ENCODE data around the gene WRNIP1.
"Not testable (repeated sequence)": the region's sequence is repeated elsewhere in the genome, so short reads cannot be mapped to it uniquely, and the experiment has no call there.

The WRNIP1 gene

DNA sequence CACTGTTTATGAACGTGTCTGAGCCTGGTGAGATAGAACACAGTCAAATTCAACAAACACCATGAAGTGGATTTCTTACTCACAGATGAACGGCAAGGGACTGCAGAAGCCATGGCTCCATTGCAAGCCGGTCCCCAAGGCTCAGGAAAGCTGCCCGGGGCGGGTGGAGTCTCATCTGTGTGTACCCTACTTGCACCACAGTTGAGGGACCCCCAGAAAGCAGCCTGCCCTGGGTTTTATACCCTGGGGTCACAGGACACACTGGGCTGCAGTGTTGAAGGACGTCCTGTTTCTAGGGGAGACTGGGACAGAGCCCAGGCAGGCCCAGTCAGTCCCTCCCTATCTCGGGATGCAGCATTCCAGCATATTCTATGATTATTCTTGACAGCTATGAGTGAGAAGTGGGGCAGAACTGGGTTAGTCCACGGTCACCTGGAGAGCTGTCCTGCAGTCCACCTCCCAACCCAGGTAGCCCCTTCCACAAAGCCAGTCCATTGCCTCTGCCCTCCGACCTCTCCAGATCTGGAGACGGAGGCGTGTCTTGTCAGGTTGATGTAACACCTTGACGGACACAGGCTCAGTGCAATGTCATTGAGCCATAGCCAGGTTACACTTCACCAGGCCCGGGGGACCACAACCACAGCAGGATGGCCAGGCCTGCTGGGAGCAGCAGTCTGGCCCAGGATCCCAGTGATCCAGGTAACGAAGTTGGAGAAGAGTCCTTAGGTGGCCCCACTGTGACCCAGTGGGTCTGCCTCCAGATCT lies 35.5 kb downstream of the WRNIP1 start:
- ATAC-seq: no peak
- TF ChIP-seq, protein P1, sequence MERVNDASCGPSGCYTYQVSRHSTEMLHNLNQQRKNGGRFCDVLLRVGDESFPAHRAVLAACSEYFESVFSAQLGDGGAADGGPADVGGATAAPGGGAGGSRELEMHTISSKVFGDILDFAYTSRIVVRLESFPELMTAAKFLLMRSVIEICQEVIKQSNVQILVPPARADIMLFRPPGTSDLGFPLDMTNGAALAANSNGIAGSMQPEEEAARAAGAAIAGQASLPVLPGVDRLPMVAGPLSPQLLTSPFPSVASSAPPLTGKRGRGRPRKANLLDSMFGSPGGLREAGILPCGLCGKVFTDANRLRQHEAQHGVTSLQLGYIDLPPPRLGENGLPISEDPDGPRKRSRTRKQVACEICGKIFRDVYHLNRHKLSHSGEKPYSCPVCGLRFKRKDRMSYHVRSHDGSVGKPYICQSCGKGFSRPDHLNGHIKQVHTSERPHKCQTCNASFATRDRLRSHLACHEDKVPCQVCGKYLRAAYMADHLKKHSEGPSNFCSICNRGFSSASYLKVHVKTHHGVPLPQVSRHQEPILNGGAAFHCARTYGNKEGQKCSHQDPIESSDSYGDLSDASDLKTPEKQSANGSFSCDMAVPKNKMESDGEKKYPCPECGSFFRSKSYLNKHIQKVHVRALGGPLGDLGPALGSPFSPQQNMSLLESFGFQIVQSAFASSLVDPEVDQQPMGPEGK (CRISPR knock-in tag; IDR thresholded peaks at IDR 0.05; ENCODE audit: borderline replicate concordance): no peak
- no peak for TF ChIP-seq BACH2 (CRISPR knock-in tag; IDR thresholded peaks at IDR 0.05; ENCODE audit: borderline replicate concordance)

DNA sequence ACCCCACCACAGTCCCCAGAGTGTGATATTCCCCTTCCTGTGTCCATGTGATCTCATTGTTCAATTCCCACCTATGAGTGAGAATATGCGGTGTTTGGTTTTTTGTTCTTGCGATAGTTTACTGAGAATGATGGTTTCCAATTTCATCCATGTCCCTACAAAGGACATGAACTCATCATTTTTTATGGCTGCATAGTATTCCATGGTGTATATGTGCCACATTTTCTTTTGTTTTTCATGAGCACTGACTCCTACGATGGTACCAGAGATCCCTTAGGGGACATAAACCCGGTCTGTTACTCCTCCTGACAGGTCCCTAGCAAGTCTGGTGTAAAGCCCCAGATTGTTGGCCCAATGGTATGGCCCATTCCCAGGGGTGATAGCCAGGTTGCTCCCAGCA lies 36.5 kb downstream of the WRNIP1 start:
- ATAC-seq: not testable (repeated sequence)

DNA sequence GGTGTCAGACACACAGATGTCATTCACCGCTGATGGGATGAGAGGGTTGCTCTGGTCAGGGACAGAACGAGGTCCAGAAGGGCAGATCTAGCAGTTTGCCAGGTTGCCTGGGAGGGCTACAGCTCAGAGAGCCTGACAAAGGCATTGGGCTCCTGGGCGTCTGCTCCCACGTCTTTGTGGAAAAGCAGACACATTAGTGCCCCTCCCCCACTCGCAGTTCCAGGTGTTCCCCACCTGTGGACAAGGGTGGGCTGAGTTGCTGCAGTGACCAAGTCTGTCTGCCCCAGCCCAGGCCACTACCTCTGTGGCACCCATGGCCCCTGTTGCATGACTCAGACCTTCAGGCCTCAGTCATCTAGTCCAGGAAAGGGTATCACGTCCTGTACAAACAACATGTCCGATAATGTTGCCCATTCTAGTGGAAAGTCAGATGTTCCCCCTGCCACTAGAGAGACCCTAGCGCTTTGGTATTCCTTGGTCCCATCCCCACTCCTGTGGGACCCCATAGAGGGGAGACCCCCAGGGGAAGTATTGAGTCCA lies 37.4 kb downstream of the WRNIP1 start:
- no peak for ATAC-seq

DNA sequence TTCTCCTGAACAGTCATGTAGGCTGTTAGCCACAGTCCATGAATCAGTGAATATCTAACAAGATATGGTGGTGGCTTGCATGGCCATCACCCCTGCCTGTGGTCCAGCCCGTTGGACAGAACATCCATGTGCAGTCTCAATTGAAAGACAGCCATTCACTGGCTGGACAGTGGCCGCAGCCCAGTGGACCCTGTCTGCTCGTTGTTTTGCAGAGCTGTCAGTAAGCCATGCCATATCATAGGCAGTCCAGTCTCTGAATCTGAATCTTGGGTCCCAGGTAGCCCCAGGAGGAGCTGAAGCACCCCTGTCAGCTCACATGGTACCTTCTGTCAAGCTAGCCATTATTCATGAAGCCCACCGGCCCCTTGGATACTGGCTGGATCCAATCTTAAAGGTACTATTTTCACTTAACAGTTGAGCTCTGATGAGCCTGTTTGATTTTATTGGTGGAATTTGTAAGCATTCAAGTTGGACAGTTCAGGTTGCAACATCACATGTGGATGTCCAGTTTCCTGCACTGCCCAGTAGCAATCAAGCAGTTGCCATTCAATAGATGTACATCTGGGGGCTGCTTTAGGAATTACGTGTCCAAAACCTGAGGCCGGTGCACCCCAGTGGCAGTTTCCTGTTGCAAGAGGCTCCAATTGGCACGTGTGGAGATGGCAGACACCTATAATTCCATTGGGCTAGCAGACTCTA lies 38.7 kb downstream of the WRNIP1 start:
- TF ChIP-seq ISL1 (CRISPR knock-in tag; IDR thresholded peaks at IDR 0.05) (no peak), OSR1 (CRISPR knock-in tag; IDR thresholded peaks at IDR 0.05) (no peak), ZNF70 (CRISPR knock-in tag; IDR thresholded peaks at IDR 0.05) (no peak), BACH2 (CRISPR knock-in tag; IDR thresholded peaks at IDR 0.05; ENCODE audit: borderline replicate concordance) (no peak), RARB (CRISPR knock-in tag; IDR thresholded peaks at IDR 0.05) (no peak), PPARA (CRISPR knock-in tag; IDR thresholded peaks at IDR 0.05; ENCODE audit: borderline replicate concordance) (no peak), TCF4 (CRISPR knock-in tag; IDR thresholded peaks at IDR 0.05; ENCODE audit: borderline replicate concordance) (no peak), GLIS3 (CRISPR knock-in tag; IDR thresholded peaks at IDR 0.05) (no peak)
- TF ChIP-seq, protein P2, sequence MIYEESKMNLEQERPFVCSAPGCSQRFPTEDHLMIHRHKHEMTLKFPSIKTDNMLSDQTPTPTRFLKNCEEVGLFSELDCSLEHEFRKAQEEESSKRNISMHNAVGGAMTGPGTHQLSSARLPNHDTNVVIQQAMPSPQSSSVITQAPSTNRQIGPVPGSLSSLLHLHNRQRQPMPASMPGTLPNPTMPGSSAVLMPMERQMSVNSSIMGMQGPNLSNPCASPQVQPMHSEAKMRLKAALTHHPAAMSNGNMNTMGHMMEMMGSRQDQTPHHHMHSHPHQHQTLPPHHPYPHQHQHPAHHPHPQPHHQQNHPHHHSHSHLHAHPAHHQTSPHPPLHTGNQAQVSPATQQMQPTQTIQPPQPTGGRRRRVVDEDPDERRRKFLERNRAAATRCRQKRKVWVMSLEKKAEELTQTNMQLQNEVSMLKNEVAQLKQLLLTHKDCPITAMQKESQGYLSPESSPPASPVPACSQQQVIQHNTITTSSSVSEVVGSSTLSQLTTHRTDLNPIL (CRISPR knock-in tag; IDR thresholded peaks at IDR 0.05; ENCODE audit: low read depth): no peak
- TF ChIP-seq, protein P3, sequence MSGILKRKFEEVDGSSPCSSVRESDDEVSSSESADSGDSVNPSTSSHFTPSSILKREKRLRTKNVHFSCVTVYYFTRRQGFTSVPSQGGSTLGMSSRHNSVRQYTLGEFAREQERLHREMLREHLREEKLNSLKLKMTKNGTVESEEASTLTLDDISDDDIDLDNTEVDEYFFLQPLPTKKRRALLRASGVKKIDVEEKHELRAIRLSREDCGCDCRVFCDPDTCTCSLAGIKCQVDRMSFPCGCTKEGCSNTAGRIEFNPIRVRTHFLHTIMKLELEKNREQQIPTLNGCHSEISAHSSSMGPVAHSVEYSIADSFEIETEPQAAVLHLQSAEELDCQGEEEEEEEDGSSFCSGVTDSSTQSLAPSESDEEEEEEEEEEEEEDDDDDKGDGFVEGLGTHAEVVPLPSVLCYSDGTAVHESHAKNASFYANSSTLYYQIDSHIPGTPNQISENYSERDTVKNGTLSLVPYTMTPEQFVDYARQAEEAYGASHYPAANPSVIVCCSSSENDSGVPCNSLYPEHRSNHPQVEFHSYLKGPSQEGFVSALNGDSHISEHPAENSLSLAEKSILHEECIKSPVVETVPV (CRISPR knock-in tag; IDR thresholded peaks at IDR 0.05): no peak
- ATAC-seq: no peak

More for the DNA sequence above, 37.4 kb downstream of the WRNIP1 start:
- TF ChIP-seq ARNTL (CRISPR knock-in tag; IDR thresholded peaks at IDR 0.05; ENCODE audit: borderline replicate concordance, low read depth): no peak
- TF ChIP-seq, protein P4, sequence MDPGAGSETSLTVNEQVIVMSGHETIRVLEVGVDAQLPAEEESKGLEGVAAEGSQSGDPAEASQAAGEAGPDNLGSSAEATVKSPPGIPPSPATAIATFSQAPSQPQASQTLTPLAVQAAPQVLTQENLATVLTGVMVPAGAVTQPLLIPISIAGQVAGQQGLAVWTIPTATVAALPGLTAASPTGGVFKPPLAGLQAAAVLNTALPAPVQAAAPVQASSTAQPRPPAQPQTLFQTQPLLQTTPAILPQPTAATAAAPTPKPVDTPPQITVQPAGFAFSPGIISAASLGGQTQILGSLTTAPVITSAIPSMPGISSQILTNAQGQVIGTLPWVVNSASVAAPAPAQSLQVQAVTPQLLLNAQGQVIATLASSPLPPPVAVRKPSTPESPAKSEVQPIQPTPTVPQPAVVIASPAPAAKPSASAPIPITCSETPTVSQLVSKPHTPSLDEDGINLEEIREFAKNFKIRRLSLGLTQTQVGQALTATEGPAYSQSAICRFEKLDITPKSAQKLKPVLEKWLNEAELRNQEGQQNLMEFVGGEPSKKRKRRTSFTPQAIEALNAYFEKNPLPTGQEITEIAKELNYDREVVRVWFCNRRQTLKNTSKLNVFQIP (CRISPR knock-in tag; IDR thresholded peaks at IDR 0.05; ENCODE audit: borderline replicate concordance, low read depth): no peak
- no peak for TF ChIP-seq PPARA (CRISPR knock-in tag; IDR thresholded peaks at IDR 0.05; ENCODE audit: borderline replicate concordance)

DNA sequence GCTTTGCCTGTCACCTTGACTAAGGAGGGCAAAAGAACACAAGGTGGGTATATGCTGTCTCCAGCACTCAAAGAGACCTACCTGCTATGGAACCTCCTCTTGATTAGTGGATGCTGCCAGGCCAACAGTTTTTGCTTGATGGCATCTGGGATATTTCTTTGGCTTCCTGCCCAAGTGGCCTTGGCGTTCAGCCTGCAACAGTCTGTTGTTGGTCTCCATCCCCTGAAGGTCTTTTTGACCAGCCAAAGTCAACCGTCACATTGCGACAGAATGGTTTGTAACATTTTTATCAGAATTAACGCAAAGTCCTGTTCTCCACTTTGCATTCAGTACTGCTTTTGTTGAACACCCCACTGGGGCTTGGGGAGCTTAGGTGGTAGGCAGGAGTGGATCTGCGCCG lies 39.3 kb downstream of the WRNIP1 start:
- ATAC-seq: no peak
- TF ChIP-seq OSR1 (CRISPR knock-in tag; IDR thresholded peaks at IDR 0.05) (no peak), ZFP30 (CRISPR knock-in tag; IDR thresholded peaks at IDR 0.05) (no peak), SNAI2 (CRISPR knock-in tag; IDR thresholded peaks at IDR 0.05) (no peak), ZC3H10 (CRISPR knock-in tag; IDR thresholded peaks at IDR 0.05) (no peak)

DNA sequence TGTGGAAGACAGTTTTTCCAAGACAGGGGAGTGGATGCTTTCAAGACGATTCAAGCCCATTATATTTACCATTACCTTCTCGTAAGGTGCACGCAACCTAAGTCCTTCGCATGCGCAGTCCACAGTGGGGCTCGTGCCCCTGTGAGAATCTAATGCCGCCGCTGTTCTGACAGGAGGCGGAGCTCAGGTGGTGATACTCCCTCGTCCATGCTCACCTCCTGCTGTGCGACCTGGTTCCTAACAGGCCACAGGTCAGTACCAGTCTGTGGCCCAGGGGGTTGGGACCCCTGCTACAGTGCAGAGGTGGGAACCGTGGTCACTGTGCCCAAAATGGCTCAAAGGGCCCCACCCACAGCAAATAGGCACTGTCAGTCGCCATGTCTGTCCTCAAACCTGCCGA lies 39.8 kb downstream of the WRNIP1 start:
- ATAC-seq: no peak
- TF ChIP-seq, protein P3 (CRISPR knock-in tag; IDR thresholded peaks at IDR 0.05): no peak
- TF ChIP-seq BACH2 (CRISPR knock-in tag; IDR thresholded peaks at IDR 0.05; ENCODE audit: borderline replicate concordance): no peak
- TF ChIP-seq, protein P4 (CRISPR knock-in tag; IDR thresholded peaks at IDR 0.05; ENCODE audit: borderline replicate concordance, low read depth): no peak
- TF ChIP-seq, protein P2 (CRISPR knock-in tag; IDR thresholded peaks at IDR 0.05; ENCODE audit: low read depth): no peak
- TF ChIP-seq, protein P1 (CRISPR knock-in tag; IDR thresholded peaks at IDR 0.05; ENCODE audit: borderline replicate concordance): no peak
